GM18511 (cell line): ENCODE data around the gene FBXW9.
"Not testable (repeated sequence)": the region's sequence is repeated elsewhere in the genome, so short reads cannot be mapped to it uniquely, and the experiment has no call there.

Experiments used
- ATAC-seq: cut with Tn5 transposase; IDR thresholded peaks from one replicate; pipeline ENCODE4 v1.9.1; 2021; ENCODE audit warnings: mild to moderate bottlenecking, moderate library complexity; ENCODE audit not compliant: unreplicated experiment

The FBXW9 gene

GRCh38 chr19:12715929-12716328, 19.5 kb upstream of the FBXW9 start:
- no peak for ATAC-seq

DNA sequence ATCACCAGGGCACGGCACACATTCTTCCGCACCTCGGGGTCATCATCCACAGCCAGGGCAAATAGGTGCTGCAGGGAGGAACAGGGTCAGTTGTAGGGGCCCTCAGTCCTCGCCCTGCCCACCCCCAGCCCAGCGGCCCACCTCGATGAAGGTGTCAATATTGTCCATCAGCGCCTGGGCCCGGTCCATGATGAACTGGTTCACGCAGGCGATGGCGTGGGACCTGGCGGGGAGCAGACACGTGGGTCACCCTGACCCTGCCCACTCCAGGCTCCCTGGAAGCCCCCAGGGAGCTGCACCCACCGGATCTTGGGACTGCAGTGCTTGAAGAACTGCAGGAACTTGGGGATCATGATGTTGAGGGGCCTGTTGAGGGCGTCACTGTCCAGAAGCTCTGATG, 18.7 kb upstream of the FBXW9 start:
- no peak for ATAC-seq

GRCh38 chr19:12713304-12713703, 16.9 kb upstream of the FBXW9 start:
- not testable (repeated sequence) for ATAC-seq

DNA sequence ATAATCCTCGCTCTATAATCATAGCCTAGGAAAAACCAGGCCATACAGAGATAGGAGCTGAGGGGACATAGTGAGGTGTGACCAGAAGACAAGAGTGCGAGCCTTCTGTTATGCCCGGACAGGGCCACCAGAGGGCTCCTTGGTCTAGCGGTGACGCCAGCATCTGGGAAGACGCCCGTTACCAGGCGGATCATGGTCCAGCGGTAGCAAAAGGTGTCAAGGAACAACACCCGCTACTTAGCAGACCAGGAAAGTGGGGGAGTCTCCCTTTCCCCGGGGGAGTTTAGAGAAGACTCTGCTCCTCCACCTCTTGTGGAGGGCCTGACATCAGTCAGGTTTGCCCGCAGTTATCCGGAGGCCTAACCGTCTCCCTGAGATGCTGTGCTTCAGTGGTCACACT, 15.6 kb upstream of the FBXW9 start:
- ATAC-seq, result not testable (repeated sequence)

GRCh38 chr19:12711187-12711586, 14.8 kb upstream of the FBXW9 start:
- ATAC-seq, result no peak

DNA sequence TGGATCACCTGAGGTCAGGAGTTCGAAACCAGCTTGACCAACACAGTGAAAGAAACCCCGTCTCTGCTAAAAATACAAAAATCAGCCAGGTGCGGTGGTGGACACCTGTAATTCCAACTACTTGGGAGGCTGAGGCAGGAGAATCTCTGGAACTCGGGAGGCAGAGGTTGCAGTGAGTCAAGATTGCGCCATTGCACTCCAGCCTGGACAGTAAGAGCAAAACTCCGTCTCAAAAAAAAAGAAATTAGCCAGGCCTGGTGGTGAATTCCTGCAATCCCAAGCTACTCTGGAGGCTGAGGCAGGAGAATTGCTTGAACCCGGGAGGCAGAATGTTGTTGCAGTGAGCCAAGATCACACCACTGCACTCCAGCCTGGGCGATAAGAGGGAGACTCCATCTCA, 12.2 kb upstream of the FBXW9 start:
- no peak for ATAC-seq

- no peak for ATAC-seq
These were observed 9.9 kb upstream of the FBXW9 start for GRCh38 chr19:12706332-12706718.

DNA sequence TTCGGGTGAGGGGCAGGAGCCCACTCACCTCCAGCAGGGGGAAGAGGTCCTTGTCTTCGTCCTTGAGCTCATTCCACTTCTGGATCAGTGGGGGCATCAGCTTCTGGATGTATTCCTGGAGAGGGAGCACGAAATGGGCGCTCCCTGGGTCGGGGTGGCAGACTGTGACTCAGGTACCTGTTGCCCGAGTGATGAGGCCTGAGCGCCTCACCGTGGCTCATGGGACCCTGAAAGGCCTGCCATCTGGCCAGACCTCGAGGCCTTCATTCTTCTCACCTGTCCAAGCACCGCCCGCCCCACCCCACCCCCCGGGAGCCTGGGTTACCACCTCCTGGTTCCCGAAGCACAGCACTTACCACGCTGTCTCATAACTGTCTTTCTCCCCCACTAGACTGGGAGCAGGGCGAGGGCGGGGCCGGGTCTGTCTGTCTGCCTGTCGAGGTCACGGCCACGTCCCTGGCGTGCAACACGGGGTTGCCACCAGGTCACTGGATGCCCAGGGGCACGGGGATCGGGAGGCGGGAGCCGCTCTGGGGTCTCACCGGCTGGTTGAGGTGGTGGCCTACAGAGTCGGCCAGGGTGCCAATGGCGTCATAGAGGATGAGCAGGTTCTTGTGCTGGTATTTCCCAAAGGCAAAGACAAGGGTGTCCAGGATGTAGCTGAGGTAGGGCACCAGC, 9.4 kb upstream of the FBXW9 start:
- no peak for ATAC-seq

GRCh38 chr19:12705169-12705568, 8.7 kb upstream of the FBXW9 start:
- no peak for ATAC-seq

- no peak for ATAC-seq
These were observed 6.6 kb upstream of the FBXW9 start for GRCh38 chr19:12703046-12703445.

DNA sequence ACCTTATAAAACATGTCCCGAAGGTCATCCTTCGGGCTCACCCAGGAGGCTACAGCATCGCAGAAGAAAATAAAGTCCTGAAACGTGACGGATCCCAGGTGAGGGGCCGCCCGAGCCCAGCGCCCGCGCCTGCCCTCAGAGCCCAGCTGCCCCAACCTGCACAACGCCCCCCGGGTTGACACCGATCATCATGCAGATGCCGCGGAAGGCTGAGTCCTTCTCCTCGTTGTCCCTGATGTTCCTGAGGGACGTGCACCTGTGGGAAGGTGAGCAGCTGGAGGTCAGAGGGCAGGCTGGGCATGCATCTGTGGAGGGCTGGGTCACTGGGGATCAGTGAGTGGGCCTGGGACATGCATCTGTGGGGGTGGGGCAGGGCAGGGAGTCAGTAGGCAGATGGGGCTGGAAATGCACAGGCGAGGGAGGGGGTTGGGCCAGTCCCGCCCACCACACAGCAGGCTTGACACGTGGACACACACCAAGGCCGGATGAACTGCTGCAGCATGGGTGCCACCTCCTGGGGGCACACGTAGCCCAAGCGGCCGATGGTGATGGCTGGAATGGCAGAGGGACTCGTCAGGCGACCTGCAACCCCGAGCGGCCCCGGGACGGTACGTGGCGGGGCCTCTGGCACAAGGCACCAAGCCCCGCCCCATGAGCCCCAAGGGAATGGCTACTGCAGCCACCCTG, 5.3 kb upstream of the FBXW9 start:
- ATAC-seq, result no peak

DNA sequence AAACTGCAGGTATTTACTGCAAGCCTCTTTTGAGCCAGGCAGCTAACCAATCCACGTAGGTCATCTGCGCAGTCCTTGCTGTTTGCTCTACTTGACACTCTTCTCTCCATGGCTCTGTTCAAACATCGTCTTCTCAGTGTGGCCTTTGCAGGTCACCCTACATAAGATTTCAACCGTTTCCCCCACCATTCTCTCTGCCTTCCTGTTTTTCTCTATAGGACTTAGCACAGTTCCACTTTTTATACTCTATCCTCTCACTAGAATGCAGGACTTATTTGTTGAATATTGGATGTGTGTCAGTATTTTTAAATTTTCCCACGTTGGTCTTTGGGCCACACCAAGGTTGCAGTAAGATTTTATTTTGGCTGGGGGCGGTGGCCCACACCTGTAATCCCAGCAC, 1.7 kb upstream of the FBXW9 start:
- ATAC-seq, result no peak

DNA sequence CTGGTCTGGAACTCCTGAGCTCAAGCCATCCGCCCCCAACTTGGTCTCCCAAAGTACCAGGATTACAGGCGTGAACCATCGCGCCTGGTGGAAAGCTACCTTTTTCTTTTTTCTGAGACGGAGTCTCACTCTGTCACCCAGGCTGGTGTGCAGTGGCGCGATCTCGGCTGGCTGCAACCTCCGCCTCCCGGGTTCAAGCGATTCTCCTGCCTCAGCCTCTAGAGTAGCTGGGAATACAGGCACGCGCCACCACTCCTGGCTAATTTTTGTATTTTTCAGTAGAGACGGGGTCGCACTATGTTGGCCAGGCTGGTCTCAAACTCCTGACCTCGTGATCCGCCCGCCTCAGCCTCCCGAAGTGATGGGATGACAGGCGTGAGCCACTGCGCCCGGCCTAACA, 994 bp upstream of the FBXW9 start:
- ATAC-seq, result not testable (repeated sequence)

DNA sequence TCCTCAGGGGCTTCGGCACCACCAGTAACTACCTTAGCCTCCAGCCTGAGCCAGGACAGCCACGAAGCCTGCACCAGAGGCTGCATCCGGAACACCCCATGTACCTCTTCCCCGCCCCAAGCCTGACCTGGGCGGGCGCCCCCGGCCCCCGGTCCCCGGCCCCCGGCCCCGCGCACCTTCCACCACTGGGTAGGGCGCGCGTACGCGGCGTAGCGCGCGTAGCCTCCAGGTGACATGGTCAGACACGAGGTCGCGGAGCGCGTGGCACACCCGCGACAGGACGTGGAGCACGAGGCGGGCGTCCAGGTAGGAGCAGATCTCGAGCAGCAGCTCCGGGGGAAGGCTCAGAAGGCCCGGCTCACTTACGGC, 450 bp downstream of the FBXW9 start:
- peak; percentile 30 for ATAC-seq

DNA sequence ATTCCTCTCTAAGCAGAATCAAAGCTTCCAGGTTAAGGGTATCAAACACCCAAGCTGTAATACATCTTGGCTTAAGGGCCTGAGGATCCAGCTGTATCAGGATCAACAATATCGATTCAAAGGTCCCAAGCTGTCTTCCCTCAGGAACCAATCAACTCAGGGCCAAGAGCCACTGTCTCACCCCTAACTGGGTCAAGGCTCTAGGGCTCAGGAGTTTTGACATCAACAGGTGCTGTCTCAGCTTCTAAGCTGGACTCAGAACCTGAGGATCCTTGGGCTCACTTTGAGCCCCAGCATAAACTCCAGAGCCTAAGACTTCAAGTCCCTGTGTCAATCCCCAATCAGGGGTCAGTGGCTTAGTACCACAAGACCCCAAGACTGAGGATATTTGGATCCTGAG, 917 bp downstream of the FBXW9 start:
- ATAC-seq, result no peak

DNA sequence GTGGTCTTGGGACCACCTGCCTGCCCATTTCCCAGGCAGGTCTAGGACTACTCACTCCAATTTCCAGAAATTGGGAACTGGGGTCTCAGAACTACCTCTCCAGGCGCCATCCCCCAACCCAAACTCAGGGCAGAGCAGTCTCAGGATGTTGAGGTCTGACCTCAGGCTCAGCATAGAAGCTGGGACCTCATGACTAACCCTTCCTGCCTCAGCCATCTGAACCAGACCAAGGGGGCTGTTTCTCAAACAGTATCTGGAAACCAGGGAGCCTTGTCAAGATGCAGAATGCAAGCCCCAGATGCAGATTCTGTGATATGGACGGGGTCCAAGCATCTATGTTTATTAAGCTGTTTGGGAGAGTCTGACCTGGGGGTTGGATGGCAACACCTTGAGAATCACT, 1.3 kb downstream of the FBXW9 start:
- no peak for ATAC-seq

GRCh38 chr19:12694641-12695040, 1.8 kb downstream of the FBXW9 start:
- no peak for ATAC-seq

DNA sequence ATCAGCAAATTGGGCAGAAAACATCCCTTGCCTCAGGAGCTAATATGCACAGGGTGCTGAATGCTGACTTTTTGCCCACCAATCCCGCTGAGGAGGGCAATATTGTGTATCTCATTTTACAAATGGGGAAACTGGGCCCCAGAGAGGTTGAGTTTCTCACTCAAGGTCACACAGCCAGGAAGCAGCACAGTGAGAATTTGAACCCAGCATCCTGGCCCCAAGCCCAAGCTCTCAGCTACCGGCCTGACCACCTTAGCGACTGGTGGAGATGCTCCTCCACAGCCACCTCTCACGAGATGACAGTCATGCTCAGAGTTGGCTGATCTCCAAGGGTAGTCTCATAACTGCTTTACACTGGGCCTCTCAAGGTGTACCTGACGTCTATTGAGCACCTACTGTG, 3.5 kb downstream of the FBXW9 start:
- no peak for ATAC-seq

DNA sequence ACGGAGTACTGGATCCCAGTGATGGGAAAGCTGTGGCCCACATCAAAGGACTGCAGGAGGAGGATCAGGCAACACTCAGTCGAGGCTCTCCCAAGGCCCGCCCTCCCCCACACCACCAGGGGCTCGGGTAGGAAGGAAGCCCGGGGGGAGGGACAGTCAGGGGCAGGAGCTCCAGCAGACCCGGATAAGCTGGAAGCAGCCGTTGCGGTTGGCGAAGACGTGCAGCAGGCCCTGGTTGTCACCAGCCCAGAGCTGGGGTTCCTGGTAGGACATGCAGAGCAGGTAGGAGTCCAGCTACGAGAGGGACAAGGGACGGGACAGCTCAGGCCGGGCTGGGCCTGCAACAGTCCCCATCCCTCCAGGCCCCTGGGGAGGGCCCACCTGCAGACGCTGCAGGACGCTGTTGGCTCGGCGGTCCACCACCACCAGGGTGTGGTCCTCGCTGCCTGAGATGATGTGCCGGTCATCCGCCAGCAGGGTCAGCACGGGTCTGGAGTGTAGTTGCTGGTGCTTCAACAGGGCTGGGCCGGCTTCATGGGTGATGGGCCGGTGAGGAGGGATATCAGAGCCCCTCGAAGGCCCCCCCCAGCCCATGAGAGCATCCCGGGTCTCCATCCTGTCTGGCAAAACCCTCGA, 6.7 kb downstream of the FBXW9 start:
- ATAC-seq, result no peak

DNA sequence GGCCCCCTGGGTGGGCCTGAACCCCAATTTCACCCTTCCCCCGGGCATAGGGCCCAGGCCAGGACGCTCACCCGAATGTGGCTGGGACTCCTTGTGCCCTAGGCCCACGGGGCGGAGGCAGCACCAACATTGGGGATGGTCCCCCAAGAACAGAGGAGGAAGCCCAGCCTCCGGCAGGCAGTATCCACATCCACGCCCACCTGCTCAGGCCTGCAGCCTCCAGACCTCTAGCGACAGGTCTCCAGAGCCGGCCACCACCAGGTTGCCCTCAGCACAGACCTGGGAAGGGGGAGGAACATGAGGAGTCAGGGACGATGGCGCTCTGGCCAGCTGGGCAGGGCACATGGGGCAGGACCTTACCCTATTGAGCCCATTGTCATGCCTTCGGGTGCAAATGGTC, 7.4 kb downstream of the FBXW9 start:
- ATAC-seq, result no peak

DNA sequence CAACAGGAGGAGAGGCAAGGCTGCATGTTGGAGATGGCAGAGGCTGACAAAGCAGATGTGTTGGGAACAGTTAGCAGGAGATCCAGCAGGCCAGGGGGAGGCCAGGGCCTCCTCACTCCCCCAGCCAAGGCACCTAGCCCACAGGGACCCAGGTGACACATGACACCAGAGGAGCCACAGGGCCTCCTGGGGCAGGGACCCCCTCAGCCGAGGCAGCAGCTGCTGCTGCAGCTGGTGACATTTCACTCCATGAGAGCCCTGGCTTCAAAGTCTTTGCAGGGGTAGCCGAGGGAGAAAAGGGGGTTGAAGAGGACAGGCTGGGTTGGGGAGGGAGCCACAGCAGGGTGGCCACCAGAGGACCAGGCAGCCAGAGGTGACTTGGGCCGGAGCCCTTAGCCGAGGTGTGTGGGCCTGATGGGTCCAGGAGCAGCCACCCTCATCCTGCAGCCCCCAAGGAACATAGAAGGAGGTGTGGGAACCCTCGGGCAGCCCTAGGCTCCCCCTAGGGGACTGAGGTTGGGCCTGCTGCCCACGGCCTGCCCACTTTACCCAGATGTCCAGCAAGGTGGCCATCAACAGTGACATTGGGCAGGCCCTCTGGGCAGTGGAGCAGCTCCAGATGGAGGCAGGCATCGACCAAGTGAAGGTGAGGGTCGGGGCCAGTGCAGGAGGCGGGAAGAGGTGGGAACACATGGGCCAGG, 8.8 kb downstream of the FBXW9 start, which contains the start of gene GNG14:
Gene GNG14 (plus strand): TSS at position 503 of the 701 bp plus-strand sequence. CDS start 51 bp downstream, at position 554.
- ATAC-seq, result no peak

DNA sequence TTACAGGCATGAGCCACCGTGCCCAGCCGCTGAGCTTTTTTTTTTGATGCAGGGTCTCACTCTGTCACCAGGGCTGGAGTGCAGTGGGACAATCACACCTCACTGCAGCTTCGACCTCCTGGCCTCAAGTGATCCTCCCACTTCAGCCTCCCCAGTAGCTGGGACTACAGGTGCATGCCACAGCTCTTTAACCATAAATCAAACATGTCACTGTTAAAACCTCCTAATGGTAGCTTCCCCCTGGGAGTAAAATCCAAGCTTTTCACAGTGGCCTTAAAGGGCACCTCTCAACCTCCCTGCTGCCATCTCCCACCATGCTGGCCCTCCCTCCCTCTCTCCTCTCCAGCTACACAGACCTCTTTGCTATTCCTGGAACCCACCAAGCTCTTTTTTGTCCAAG, 10.6 kb downstream of the FBXW9 start:
- ATAC-seq, result no peak
